ENCODE measurements around the gene NF1. TPM values are rescaled to one million over a fixed set of nuclear protein-coding genes. Genes with fewer than 3 reads are reported as not detected.

The NF1 gene
- total RNA-seq, 1 experiment from 2014 or later: 164 TPM

DNA sequence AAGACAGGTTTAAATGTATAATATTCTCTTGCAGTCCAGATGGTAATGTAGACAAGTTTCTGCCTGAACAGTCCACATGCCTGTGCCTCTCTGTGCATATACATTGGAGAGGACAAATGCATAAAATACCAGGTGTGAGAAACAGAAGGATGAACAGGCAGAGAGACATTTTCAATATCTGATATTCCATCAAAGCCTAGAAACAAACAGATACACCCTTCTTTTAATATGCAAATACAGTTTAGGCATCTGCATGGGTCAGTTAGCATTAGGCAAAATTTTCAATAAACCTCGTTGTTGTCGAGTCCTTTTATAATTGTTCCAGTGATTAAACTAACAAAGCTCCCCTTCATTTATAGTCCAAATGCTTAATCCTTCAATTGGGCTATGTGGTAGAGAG lies 201.4 kb downstream of the NF1 start:
- H3K79me2 ChIP-seq (ENCODE audit: low read length): peaks cover 38% of the 10 kb centered on the region
- DNase-seq: no peak
- no peak overlapping the region for H3K4me3 ChIP-seq (ENCODE audit: low read length)
- H3K9ac ChIP-seq (ENCODE audit: low read length): no peak overlapping the region
- H3K4me1 ChIP-seq (ENCODE audit: low read length): peaks cover 7% of the 10 kb centered on the region; the same call in 1 of the 2 replicates
- no peak overlapping the region for H3K4me2 ChIP-seq (ENCODE audit: low read depth, low read length, poor library complexity, severe bottlenecking)
- H4K20me1 ChIP-seq (ENCODE audit: insufficient read depth, low read depth, low read length): no peaks in the 10 kb centered on the region
- H3K9me3 ChIP-seq (ENCODE audit: low read length): no peaks in the 10 kb centered on the region
- H3K9me2 ChIP-seq (replicated peaks; ENCODE audit: insufficient read depth, low read length): no peaks in the 10 kb centered on the region
- peaks cover 21% of the 10 kb centered on the region; the same call in 1 of the 2 replicates for H3K36me3 ChIP-seq (ENCODE audit: insufficient read depth, low read length)
- no peak overlapping the region for H3K27ac ChIP-seq (ENCODE audit: low read length)
- no peaks in the 10 kb centered on the region for H3K27me3 ChIP-seq (ENCODE audit: low read length)
- no peak overlapping the region for H2AFZ ChIP-seq (ENCODE audit: low read length)

DNA sequence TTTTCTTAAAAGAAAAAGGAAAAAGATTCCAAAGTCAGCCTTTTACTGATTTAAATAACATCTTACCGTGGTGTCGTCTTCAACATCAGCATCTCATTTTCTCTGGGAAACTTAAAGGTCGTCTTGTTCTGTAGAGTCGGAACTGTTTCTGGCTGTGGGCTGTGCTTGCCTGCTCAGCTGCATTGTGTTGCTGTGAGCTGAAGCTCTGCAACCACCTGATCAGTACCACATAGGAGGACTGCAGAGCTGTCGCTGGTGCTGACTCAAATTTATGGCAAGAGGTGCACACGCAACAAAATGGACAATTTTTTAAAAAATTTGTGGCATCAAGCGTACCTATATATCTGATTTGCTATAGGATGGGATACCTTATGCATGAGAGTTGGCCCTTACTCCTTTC lies 202.3 kb downstream of the NF1 start, which contains the start of gene OMG:
Gene OMG (minus strand): TSS at position 150 of the 400 bp plus-strand sequence. CDS start 908 bp downstream, outside the sequence.
- peaks cover 20% of the 10 kb centered on the region for H3K36me3 ChIP-seq (ENCODE audit: insufficient read depth, low read length)
- no peak within 1 kb of the TSS for H3K9ac ChIP-seq (ENCODE audit: low read length)
- no peak within 1 kb of the TSS for H3K4me2 ChIP-seq (ENCODE audit: low read depth, low read length, poor library complexity, severe bottlenecking)
- H3K79me2 ChIP-seq (ENCODE audit: low read length): peaks cover 38% of the 10 kb centered on the region
- H3K4me1 ChIP-seq (ENCODE audit: low read length): peaks cover 2% of the 10 kb centered on the region; the same call in 1 of the 2 replicates
- DNase-seq: no peak
- H3K9me2 ChIP-seq (replicated peaks; ENCODE audit: insufficient read depth, low read length): no peaks in the 10 kb centered on the region
- no peak within 1 kb of the TSS for H2AFZ ChIP-seq (ENCODE audit: low read length)
- no peaks in the 10 kb centered on the region for H3K9me3 ChIP-seq (ENCODE audit: low read length)
- H3K27me3 ChIP-seq (ENCODE audit: low read length): no peaks in the 10 kb centered on the region
- H4K20me1 ChIP-seq (ENCODE audit: insufficient read depth, low read depth, low read length): no peaks in the 10 kb centered on the region
- no peak within 1 kb of the TSS for H3K4me3 ChIP-seq (ENCODE audit: low read length)
- H3K27ac ChIP-seq (ENCODE audit: low read length): no peak within 1 kb of the TSS

GRCh38 chr17:31299624-31300023 lies 204.8 kb downstream of the NF1 start:
- no peak for DNase-seq
- Histone ChIP-seq H3K4me1 (ENCODE audit: low read length) (no peaks in the 10 kb centered on the region), H3K79me2 (ENCODE audit: low read length) (peaks cover 39% of the 10 kb centered on the region), H3K4me2 (ENCODE audit: low read depth, low read length, poor library complexity, severe bottlenecking) (no peak overlapping the region), H4K20me1 (ENCODE audit: insufficient read depth, low read depth, low read length) (no peaks in the 10 kb centered on the region), H3K27me3 (ENCODE audit: low read length) (no peaks in the 10 kb centered on the region), H3K27ac (ENCODE audit: low read length) (no peak overlapping the region), H3K36me3 (ENCODE audit: insufficient read depth, low read length) (peaks cover 32% of the 10 kb centered on the region), H2AFZ (ENCODE audit: low read length) (no peak overlapping the region), H3K9me2 (replicated peaks; ENCODE audit: insufficient read depth, low read length) (no peaks in the 10 kb centered on the region), H3K9me3 (ENCODE audit: low read length) (no peaks in the 10 kb centered on the region; the same call in 1 of the 2 replicates), H3K9ac (ENCODE audit: low read length) (no peak overlapping the region), H3K4me3 (ENCODE audit: low read length) (no peak overlapping the region)

- Histone ChIP-seq H3K36me3 (ENCODE audit: insufficient read depth, low read length) (peaks cover 10% of the 10 kb centered on the region), H3K27ac (ENCODE audit: low read length) (peak overlapping the region; percentile 99), H4K20me1 (ENCODE audit: insufficient read depth, low read depth, low read length) (no peaks in the 10 kb centered on the region), H3K9me3 (ENCODE audit: low read length) (no peaks in the 10 kb centered on the region; the same call in 1 of the 2 replicates), H3K4me2 (ENCODE audit: low read depth, low read length, poor library complexity, severe bottlenecking) (peak overlapping the region; percentile 73), H3K27me3 (ENCODE audit: low read length) (no peaks in the 10 kb centered on the region), H2AFZ (ENCODE audit: low read length) (no peak overlapping the region), H3K9me2 (replicated peaks; ENCODE audit: insufficient read depth, low read length) (no peaks in the 10 kb centered on the region), H3K4me3 (ENCODE audit: low read length) (peak overlapping the region; percentile 13; the same call in 1 of the 2 replicates), H3K79me2 (ENCODE audit: low read length) (peaks cover 28% of the 10 kb centered on the region), H3K9ac (ENCODE audit: low read length) (peak overlapping the region; percentile 57), H3K4me1 (ENCODE audit: low read length) (peaks cover 69% of the 10 kb centered on the region)
- DNase-seq: no peak
Measured at GRCh38 chr17:31307640-31308039, 212.9 kb downstream of the NF1 start.

DNA sequence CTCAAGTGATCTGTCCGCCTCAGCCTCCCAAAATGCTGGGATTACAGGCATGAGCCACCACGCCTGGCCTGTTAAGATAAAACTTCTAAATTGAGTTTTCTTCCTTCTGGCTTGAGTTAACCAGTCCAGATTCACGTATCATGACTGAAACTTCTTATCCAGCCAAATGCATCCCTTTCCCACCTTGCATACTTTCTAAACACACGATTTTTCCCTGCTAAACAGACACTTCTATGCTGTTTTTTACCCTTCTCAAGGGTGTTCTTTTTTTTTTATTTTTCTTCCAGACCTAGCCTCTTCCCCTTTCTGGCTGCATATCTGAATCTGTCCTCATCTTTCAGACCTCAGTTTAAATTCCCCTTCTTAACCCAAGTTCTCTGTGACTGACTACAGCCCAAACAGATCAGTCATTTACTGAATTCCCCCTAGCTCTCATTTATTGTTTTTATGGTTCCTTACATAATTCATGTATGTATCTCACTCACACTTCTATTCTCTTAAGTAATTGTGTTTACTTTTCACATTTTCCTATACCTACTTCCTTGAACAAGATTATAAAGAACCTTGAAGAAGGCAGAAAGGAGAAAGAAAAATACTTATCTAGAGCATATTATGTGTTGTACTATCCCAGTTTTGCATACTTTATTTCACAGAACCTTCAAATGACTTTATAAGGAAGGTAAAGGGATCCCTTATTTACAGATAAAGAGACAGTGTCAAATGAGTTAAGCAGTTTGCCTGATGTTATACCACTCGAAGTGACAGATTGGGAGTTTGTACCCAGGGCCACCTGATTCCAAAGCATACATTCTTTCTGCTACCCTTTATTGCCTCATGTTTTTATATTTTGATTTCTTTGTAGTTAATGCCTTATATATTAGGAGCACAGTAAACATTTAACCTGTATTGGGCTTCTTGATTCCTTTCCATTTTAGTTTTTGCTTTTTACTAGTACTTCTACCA lies 213.9 kb downstream of the NF1 start:
- peak overlapping the region; percentile 73 for H3K4me2 ChIP-seq (ENCODE audit: low read depth, low read length, poor library complexity, severe bottlenecking)
- peak overlapping the region; percentile 99 for H3K27ac ChIP-seq (ENCODE audit: low read length)
- H3K4me3 ChIP-seq (ENCODE audit: low read length): peak overlapping the region; percentile 33
- 0 out of 2 replicates have a peak, but pooled peaks cover under 1% of the 10 kb centered on the region for H3K36me3 ChIP-seq (ENCODE audit: insufficient read depth, low read length)
- peak; percentile 74 for DNase-seq
- H3K27me3 ChIP-seq (ENCODE audit: low read length): no peaks in the 10 kb centered on the region
- H3K9me3 ChIP-seq (ENCODE audit: low read length): no peaks in the 10 kb centered on the region
- peaks cover 80% of the 10 kb centered on the region for H3K4me1 ChIP-seq (ENCODE audit: low read length)
- peaks cover 22% of the 10 kb centered on the region for H3K79me2 ChIP-seq (ENCODE audit: low read length)
- H3K9ac ChIP-seq (ENCODE audit: low read length): peak overlapping the region; percentile 57
- H2AFZ ChIP-seq (ENCODE audit: low read length): no peak overlapping the region
- H4K20me1 ChIP-seq (ENCODE audit: insufficient read depth, low read depth, low read length): no peaks in the 10 kb centered on the region
- no peaks in the 10 kb centered on the region for H3K9me2 ChIP-seq (replicated peaks; ENCODE audit: insufficient read depth, low read length)

DNA sequence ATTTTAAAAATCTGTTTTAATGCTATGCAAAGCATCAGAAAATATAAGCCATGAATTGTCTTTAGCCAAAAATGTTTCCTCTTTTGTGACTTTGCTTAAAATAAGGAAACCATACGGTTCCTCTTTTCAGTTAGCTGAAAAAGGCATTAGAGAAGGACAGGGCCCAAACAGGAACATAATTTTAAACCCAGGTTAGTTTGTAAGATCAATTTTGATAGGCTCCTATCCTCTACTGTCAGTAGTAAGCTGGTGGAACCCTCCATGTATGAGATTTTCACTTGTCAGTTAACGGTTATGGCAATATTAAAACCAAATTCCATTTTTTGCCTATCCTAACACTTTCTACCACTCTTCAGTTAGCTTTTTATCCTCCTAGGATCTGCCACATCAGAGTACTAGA lies 214.8 kb downstream of the NF1 start:
- Histone ChIP-seq H3K27me3 (ENCODE audit: low read length) (no peaks in the 10 kb centered on the region), H3K9me3 (ENCODE audit: low read length) (no peaks in the 10 kb centered on the region), H3K4me1 (ENCODE audit: low read length) (peaks cover 89% of the 10 kb centered on the region), H3K79me2 (ENCODE audit: low read length) (peaks cover 24% of the 10 kb centered on the region), H3K36me3 (ENCODE audit: insufficient read depth, low read length) (peaks cover 4% of the 10 kb centered on the region; the same call in 1 of the 2 replicates), H3K9ac (ENCODE audit: low read length) (peak overlapping the region; percentile 70), H2AFZ (ENCODE audit: low read length) (no peak overlapping the region), H3K4me3 (ENCODE audit: low read length) (peak overlapping the region; percentile 52), H4K20me1 (ENCODE audit: insufficient read depth, low read depth, low read length) (no peaks in the 10 kb centered on the region), H3K4me2 (ENCODE audit: low read depth, low read length, poor library complexity, severe bottlenecking) (peak overlapping the region; percentile 73), H3K9me2 (replicated peaks; ENCODE audit: insufficient read depth, low read length) (no peaks in the 10 kb centered on the region), H3K27ac (ENCODE audit: low read length) (peak overlapping the region; percentile 99)
- DNase-seq: peak; percentile 95

DNA sequence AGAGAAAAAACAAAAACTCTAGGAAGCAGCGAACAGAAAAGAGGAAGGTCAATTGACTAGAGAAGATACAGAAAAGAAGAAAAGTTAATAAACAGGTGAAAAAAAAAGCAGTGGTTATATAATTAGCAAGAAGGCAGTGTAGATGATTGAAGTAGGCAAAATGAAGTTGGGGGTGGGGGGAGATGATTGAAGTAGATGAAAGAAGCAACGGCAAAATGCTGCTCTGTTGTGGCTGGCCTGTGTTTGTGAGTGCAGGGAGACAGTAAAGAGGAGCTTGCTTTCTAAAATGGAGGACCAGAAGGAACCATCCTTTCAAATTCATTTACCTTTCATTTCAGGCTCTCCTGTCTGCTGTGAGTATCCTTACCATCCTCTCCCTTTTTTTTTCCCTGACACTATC lies 215.5 kb downstream of the NF1 start:
- DNase-seq: peak; percentile 86

GRCh38 chr17:31310886-31311285 lies 216.1 kb downstream of the NF1 start:
- peak overlapping the region; percentile 70 for H3K9ac ChIP-seq (ENCODE audit: low read length)
- no peaks in the 10 kb centered on the region for H3K27me3 ChIP-seq (ENCODE audit: low read length)
- no peaks in the 10 kb centered on the region for H3K9me3 ChIP-seq (ENCODE audit: low read length)
- peaks cover 97% of the 10 kb centered on the region for H3K4me1 ChIP-seq (ENCODE audit: low read length)
- no peaks in the 10 kb centered on the region for H4K20me1 ChIP-seq (ENCODE audit: insufficient read depth, low read depth, low read length)
- no peak overlapping the region for H2AFZ ChIP-seq (ENCODE audit: low read length)
- H3K27ac ChIP-seq (ENCODE audit: low read length): peak overlapping the region; percentile 99
- H3K36me3 ChIP-seq (ENCODE audit: insufficient read depth, low read length): peaks cover 6% of the 10 kb centered on the region; the same call in 1 of the 2 replicates
- peak overlapping the region; percentile 52 for H3K4me3 ChIP-seq (ENCODE audit: low read length)
- peak overlapping the region; percentile 73 for H3K4me2 ChIP-seq (ENCODE audit: low read depth, low read length, poor library complexity, severe bottlenecking)
- H3K9me2 ChIP-seq (replicated peaks; ENCODE audit: insufficient read depth, low read length): no peaks in the 10 kb centered on the region
- peaks cover 19% of the 10 kb centered on the region for H3K79me2 ChIP-seq (ENCODE audit: low read length)
- peak; percentile 86 for DNase-seq

More for the DNA sequence above, 215.5 kb downstream of the NF1 start:
- Histone ChIP-seq H3K4me1 (ENCODE audit: low read length) (peaks cover 96% of the 10 kb centered on the region), H3K9ac (ENCODE audit: low read length) (peak overlapping the region; percentile 70), H3K9me3 (ENCODE audit: low read length) (no peaks in the 10 kb centered on the region), H3K4me3 (ENCODE audit: low read length) (peak overlapping the region; percentile 52), H3K27ac (ENCODE audit: low read length) (peak overlapping the region; percentile 99), H3K27me3 (ENCODE audit: low read length) (no peaks in the 10 kb centered on the region), H3K36me3 (ENCODE audit: insufficient read depth, low read length) (peaks cover 6% of the 10 kb centered on the region; the same call in 1 of the 2 replicates), H2AFZ (ENCODE audit: low read length) (no peak overlapping the region), H4K20me1 (ENCODE audit: insufficient read depth, low read depth, low read length) (no peaks in the 10 kb centered on the region), H3K4me2 (ENCODE audit: low read depth, low read length, poor library complexity, severe bottlenecking) (peak overlapping the region; percentile 73), H3K9me2 (replicated peaks; ENCODE audit: insufficient read depth, low read length) (no peaks in the 10 kb centered on the region), H3K79me2 (ENCODE audit: low read length) (peaks cover 19% of the 10 kb centered on the region)

Measured in Karpas-422 (cell line).